WTC11 (cell line): ENCODE data around the gene APOL2. TPM values are rescaled to one million over a fixed set of nuclear protein-coding genes. Genes with fewer than 3 reads are reported as not detected.

Experiments used
- ATAC-seq: fragments of 200-7000 bp; cut with Tn5 transposase; 2 replicates; pipeline ENCODE4 v1.10.0; 2021; ENCODE audit warnings: mild to moderate bottlenecking, moderate library complexity
- CTCF ChIA-PET: fragments of 300-600 bp; sonication (Branson Sonifier 250); formaldehyde crosslinking; loops from one replicate; lab custom pipeline; 2021; ENCODE audit warnings: antibody characterized with exemption; lab: Charles Lee
- POLR2A ChIA-PET: fragments of 350-600 bp; sonication (Branson Sonifier 250); formaldehyde crosslinking; loops from one replicate; lab custom pipeline; 2021; ENCODE audit warnings: antibody characterized with exemption; lab: Charles Lee
- DNase-seq: peaks from one replicate; pipeline ENCODE4 v3.0.0; 2021; ENCODE audit warnings: low spot score
- H3K27ac Mint-ChIP-seq: 2 replicates; pipeline ENCODE4 v1.8.0; 2021; ENCODE audit warnings: mixed read lengths
- H3K27me3 Mint-ChIP-seq: 2 replicates; pipeline ENCODE4 v1.8.0; 2021; ENCODE audit warnings: low read depth, mild to moderate bottlenecking, moderate library complexity, mixed read lengths
- H3K36me3 Mint-ChIP-seq: 2 replicates; pipeline ENCODE4 v1.8.0; 2021; ENCODE audit warnings: mixed read lengths
- H3K4me1 Mint-ChIP-seq: 2 replicates; pipeline ENCODE4 v1.8.0; 2022; ENCODE audit warnings: mixed read lengths
- H3K4me3 Mint-ChIP-seq: 2 replicates; pipeline ENCODE4 v1.8.0; 2021; ENCODE audit warnings: mild to moderate bottlenecking, moderate library complexity, mixed read lengths
- H3K9me3 Mint-ChIP-seq: 2 replicates; pipeline ENCODE4 v1.8.0; 2021; ENCODE audit warnings: mixed read lengths
- AR ChIP-seq: fragments of 250-450 bp; sonication (Bioruptor Pico); IDR thresholded peaks from 2 replicates; pipeline ENCODE4 v1.9.0; 2021; ENCODE audit warnings: mild to moderate bottlenecking
- ELF4 ChIP-seq: sonication (generic); formaldehyde crosslinking; IDR thresholded peaks from 2 replicates; pipeline ENCODE4 v1.8.1; 2022; ENCODE audit warnings: low read depth, mild to moderate bottlenecking, moderate library complexity, missing genetic modification reagents
- HMGA2 ChIP-seq: fragments of 250-450 bp; sonication (Bioruptor Pico); IDR thresholded peaks from 2 replicates; pipeline ENCODE4 v1.4.0; 2021; ENCODE audit warnings: mild to moderate bottlenecking, moderate library complexity
- PREB ChIP-seq: sonication (generic); formaldehyde crosslinking; IDR thresholded peaks from 2 replicates; pipeline ENCODE4 v1.8.1; 2022; ENCODE audit warnings: mild to moderate bottlenecking, missing genetic modification reagents, moderate library complexity, borderline replicate concordance
- PRRX2 ChIP-seq: fragments of 250-450 bp; sonication (Bioruptor Pico); IDR thresholded peaks from 2 replicates; pipeline ENCODE4 v1.8.0; 2021; ENCODE audit warnings: mild to moderate bottlenecking
- SMAD4 ChIP-seq: sonication (generic); formaldehyde crosslinking; IDR thresholded peaks from 2 replicates; pipeline ENCODE4 v1.8.0; 2022; ENCODE audit warnings: mild to moderate bottlenecking, missing genetic modification reagents
- SOX15 ChIP-seq: fragments of 250-450 bp; sonication (Bioruptor Pico); IDR thresholded peaks from 2 replicates; pipeline ENCODE4 v1.9.0; 2021; ENCODE audit warnings: mild to moderate bottlenecking
- USF1 ChIP-seq: sonication (generic); formaldehyde crosslinking; IDR thresholded peaks from 2 replicates; pipeline ENCODE4 v1.8.0; 2022; ENCODE audit warnings: mild to moderate bottlenecking, missing genetic modification reagents
- ZBTB21 ChIP-seq: sonication (generic); formaldehyde crosslinking; IDR thresholded peaks from 2 replicates; pipeline ENCODE4 v1.8.1; 2023; ENCODE audit warnings: mild to moderate bottlenecking, missing genetic modification reagents, borderline replicate concordance
- ZBTB43 ChIP-seq: sonication (generic); formaldehyde crosslinking; IDR thresholded peaks from 2 replicates; pipeline ENCODE4 v1.8.1; 2023; ENCODE audit warnings: mild to moderate bottlenecking, missing genetic modification reagents
- ZNF121 ChIP-seq: sonication (generic); formaldehyde crosslinking; IDR thresholded peaks from 2 replicates; pipeline ENCODE4 v1.8.0; 2023; ENCODE audit warnings: missing genetic modification reagents
- ZNF532 ChIP-seq: fragments of 250-450 bp; sonication (Bioruptor Pico); IDR thresholded peaks from 2 replicates; pipeline ENCODE4 v1.9.0; 2021; ENCODE audit warnings: mild to moderate bottlenecking, borderline replicate concordance
- ZNF671 ChIP-seq: fragments of 250-450 bp; sonication (Bioruptor Pico); IDR thresholded peaks from 2 replicates; pipeline ENCODE4 v1.8.0; 2021; ENCODE audit warnings: mild to moderate bottlenecking
- total RNA-seq: library from RNA; stranded (reverse); gene quantifications from 3 replicates; pipeline ENCODE4 v1.2.3, GENCODE V29; 2021

APOL2 gene
- total RNA-seq, 1 experiment from 2014 or later: 11.2 TPM

GRCh38 chr22:36285545-36285944, 46.2 kb upstream of the APOL2 start:
- no peaks in the 10 kb centered on the region for H3K27me3 Mint-ChIP-seq
- H3K9me3 Mint-ChIP-seq: peaks cover 5% of the 10 kb centered on the region; the same call in 1 of the 2 replicates
- no peak for ATAC-seq
- H3K27ac Mint-ChIP-seq: no peak overlapping the region
- peaks cover 83% of the 10 kb centered on the region for H3K36me3 Mint-ChIP-seq
- no peak for DNase-seq
- TF ChIP-seq SMAD4 (CRISPR knock-in tag): no peak
- TF ChIP-seq ZBTB43 (CRISPR knock-in tag): no peak
- TF ChIP-seq PREB (CRISPR knock-in tag): no peak
- TF ChIP-seq ZBTB21 (CRISPR knock-in tag): no peak
- no peak for TF ChIP-seq ZNF121 (CRISPR knock-in tag)
- TF ChIP-seq PRRX2 (CRISPR knock-in tag): no peak
- TF ChIP-seq ZNF671 (CRISPR knock-in tag): no peak
- TF ChIP-seq SOX15 (CRISPR knock-in tag): no peak
- TF ChIP-seq ZNF532: no peak
- no peak for TF ChIP-seq ELF4
- TF ChIP-seq USF1 (CRISPR knock-in tag): no peak
- no peak overlapping the region for H3K4me3 Mint-ChIP-seq
- POLR2A ChIA-PET: no interaction called here
- H3K4me1 Mint-ChIP-seq: peaks cover 5% of the 10 kb centered on the region; the same call in 1 of the 2 replicates
- CTCF ChIA-PET: interaction anchor here (0.8 to 2.4 kb wide), 6 partner anchors 8 to 88 kb away, joined by 3 to 29 read pairs (median 12); no protein-coding TSS in a partner anchor

GRCh38 chr22:36285017-36285416, 45.7 kb upstream of the APOL2 start:
- no peaks in the 10 kb centered on the region for H3K27me3 Mint-ChIP-seq
- ATAC-seq: no peak
- no peak overlapping the region for H3K27ac Mint-ChIP-seq
- peaks cover 80% of the 10 kb centered on the region for H3K36me3 Mint-ChIP-seq
- CTCF ChIA-PET: interaction anchor here (2.0 to 2.2 kb wide), 2 partner anchors 16 to 88 kb away, joined by 7 to 27 read pairs; no protein-coding TSS in a partner anchor
- no peak for TF ChIP-seq AR (CRISPR knock-in tag)
- TF ChIP-seq PREB (CRISPR knock-in tag): no peak
- no peak for TF ChIP-seq ELF4
- TF ChIP-seq HMGA2 (CRISPR knock-in tag): no peak
- TF ChIP-seq, all 79 proteins: peak for 0
- DNase-seq: no peak
- peaks cover 5% of the 10 kb centered on the region; the same call in 1 of the 2 replicates for H3K4me1 Mint-ChIP-seq
- no peak overlapping the region for H3K4me3 Mint-ChIP-seq
- peaks cover 5% of the 10 kb centered on the region; the same call in 1 of the 2 replicates for H3K9me3 Mint-ChIP-seq
- POLR2A ChIA-PET: no interaction called here
